ENCODE measurements around the gene ROBO2.

The ROBO2 gene

GRCh38 chr3:77158730-77159581 lies 119.1 kb downstream of the ROBO2 start:
- no peak for TF ChIP-seq CTCF (IDR thresholded peaks at IDR 0.05; ENCODE audit: borderline replicate concordance, insufficient read depth, low read depth, low read length)
- H3K4me3 ChIP-seq (ENCODE audit: low read depth, low read length) = no peak overlapping the region

GRCh38 chr3:77160931-77161497 lies 121.1 kb downstream of the ROBO2 start:
- TF ChIP-seq CTCF (IDR thresholded peaks at IDR 0.05; ENCODE audit: borderline replicate concordance, insufficient read depth, low read depth, low read length) = no peak
- H3K4me3 ChIP-seq (ENCODE audit: low read depth, low read length) = no peak overlapping the region

GRCh38 chr3:77169823-77170222 lies 129.9 kb downstream of the ROBO2 start:
- TF ChIP-seq CTCF (IDR thresholded peaks at IDR 0.05; ENCODE audit: borderline replicate concordance, insufficient read depth, low read depth, low read length) = no peak

DNA sequence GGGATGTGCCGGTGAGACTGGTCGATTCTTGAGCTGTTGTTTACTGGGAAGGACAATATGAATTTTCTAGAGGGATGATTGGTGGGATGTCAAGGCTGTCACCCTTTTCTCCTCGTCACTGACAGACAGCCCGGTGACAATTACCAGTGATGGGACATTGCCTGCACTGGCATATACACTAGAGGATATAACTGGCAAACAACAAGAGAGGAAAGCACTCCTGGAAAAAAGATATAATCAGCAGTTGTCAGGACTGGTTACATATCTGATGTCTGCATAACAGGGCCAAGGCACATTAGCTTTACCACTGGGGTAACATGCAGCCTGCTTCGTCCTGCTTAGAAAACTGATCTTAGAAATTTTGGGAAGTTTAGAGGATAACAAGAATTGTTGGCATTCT lies 131.1 kb downstream of the ROBO2 start:
- H3K4me3 ChIP-seq (ENCODE audit: low read depth, low read length) = no peak overlapping the region
- no peak for TF ChIP-seq CTCF (IDR thresholded peaks at IDR 0.05; ENCODE audit: borderline replicate concordance, insufficient read depth, low read depth, low read length)

More at GRCh38 chr3:77169823-77170222, 129.9 kb downstream of the ROBO2 start:
- H3K4me3 ChIP-seq (ENCODE audit: low read depth, low read length) = no peak overlapping the region

- H3K4me3 ChIP-seq (ENCODE audit: low read depth, low read length) = no peak overlapping the region
- no peak for TF ChIP-seq CTCF (IDR thresholded peaks at IDR 0.05; ENCODE audit: borderline replicate concordance, insufficient read depth, low read depth, low read length)
Measured at GRCh38 chr3:77179762-77180161, 139.9 kb downstream of the ROBO2 start.

- no peak overlapping the region for H3K4me3 ChIP-seq (ENCODE audit: low read depth, low read length)
- TF ChIP-seq CTCF (IDR thresholded peaks at IDR 0.05; ENCODE audit: borderline replicate concordance, insufficient read depth, low read depth, low read length) = no peak
Measured at GRCh38 chr3:77182341-77182740, 142.4 kb downstream of the ROBO2 start.

- H3K4me3 ChIP-seq (ENCODE audit: low read depth, low read length) = no peak overlapping the region
- TF ChIP-seq CTCF (IDR thresholded peaks at IDR 0.05; ENCODE audit: borderline replicate concordance, insufficient read depth, low read depth, low read length) = no peak
Measured at GRCh38 chr3:77186319-77186718, 146.4 kb downstream of the ROBO2 start.

Data from GM12875 (cell line).